Calu3 (cell line): ENCODE data around the gene SMIM5. TPM values are rescaled to one million over a fixed set of nuclear protein-coding genes. Genes with fewer than 3 reads are reported as not detected.

Experiments
- BruUV-seq: library from RNA; stranded (reverse); fragments of 400-500 nt; replicated peaks from 2 replicates; lab custom pipeline; 2021; lab: Mats Ljungman, UMichigan
- CTCF ChIA-PET: fragments of 300-600 bp; sonication (Branson Sonifier 250); formaldehyde crosslinking; loops from one replicate; lab custom pipeline; 2022; ENCODE audit warnings: antibody characterized with exemption; lab: Charles Lee
- DNase-seq: peaks from one replicate; pipeline ENCODE4 v3.0.0; 2022
- H3K27ac Mint-ChIP-seq: one replicate; pipeline ENCODE4 v1.8.0; 2022; ENCODE audit warnings: mixed read lengths; ENCODE audit not compliant: unreplicated experiment
- H3K27me3 Mint-ChIP-seq: one replicate; pipeline ENCODE4 v1.8.0; 2022; ENCODE audit warnings: mixed read lengths; ENCODE audit not compliant: unreplicated experiment
- H3K36me3 Mint-ChIP-seq: one replicate; pipeline ENCODE4 v1.8.0; 2022; ENCODE audit warnings: mild to moderate bottlenecking, moderate library complexity, mixed read lengths; ENCODE audit not compliant: insufficient read depth, unreplicated experiment
- H3K4me1 Mint-ChIP-seq: one replicate; pipeline ENCODE4 v1.8.0; 2022; ENCODE audit warnings: mild to moderate bottlenecking, low read depth, mixed read lengths; ENCODE audit not compliant: unreplicated experiment
- H3K4me3 Mint-ChIP-seq: one replicate; pipeline ENCODE4 v1.8.0; 2022; ENCODE audit warnings: mild to moderate bottlenecking, low read depth, moderate library complexity, mixed read lengths; ENCODE audit not compliant: unreplicated experiment
- H3K9me3 Mint-ChIP-seq: one replicate; pipeline ENCODE4 v1.8.0; 2022; ENCODE audit warnings: low read depth, mixed read lengths; ENCODE audit not compliant: unreplicated experiment
- intact Hi-C: fragments of 100-400 bp; cut with micrococcal nuclease; formaldehyde crosslinking; loops from one replicate; pipeline ENCODE4 v1.10.0; 2022; ENCODE audit not compliant: unreplicated experiment
- total RNA-seq: library from RNA; stranded (reverse); gene quantifications from 2 replicates; pipeline ENCODE4 v1.2.3, GENCODE V29; 2022
- TF ChIP-seq, protein P1 (sequence below): fragments of 200-600 bp; IDR thresholded peaks from one replicate; pipeline ENCODE4 v1.8.0; 2022; ENCODE audit warnings: antibody characterized with exemption; ENCODE audit not compliant: unreplicated experiment

SMIM5 gene
- total RNA-seq, 1 experiment from 2014 or later, result 1.9 TPM

DNA sequence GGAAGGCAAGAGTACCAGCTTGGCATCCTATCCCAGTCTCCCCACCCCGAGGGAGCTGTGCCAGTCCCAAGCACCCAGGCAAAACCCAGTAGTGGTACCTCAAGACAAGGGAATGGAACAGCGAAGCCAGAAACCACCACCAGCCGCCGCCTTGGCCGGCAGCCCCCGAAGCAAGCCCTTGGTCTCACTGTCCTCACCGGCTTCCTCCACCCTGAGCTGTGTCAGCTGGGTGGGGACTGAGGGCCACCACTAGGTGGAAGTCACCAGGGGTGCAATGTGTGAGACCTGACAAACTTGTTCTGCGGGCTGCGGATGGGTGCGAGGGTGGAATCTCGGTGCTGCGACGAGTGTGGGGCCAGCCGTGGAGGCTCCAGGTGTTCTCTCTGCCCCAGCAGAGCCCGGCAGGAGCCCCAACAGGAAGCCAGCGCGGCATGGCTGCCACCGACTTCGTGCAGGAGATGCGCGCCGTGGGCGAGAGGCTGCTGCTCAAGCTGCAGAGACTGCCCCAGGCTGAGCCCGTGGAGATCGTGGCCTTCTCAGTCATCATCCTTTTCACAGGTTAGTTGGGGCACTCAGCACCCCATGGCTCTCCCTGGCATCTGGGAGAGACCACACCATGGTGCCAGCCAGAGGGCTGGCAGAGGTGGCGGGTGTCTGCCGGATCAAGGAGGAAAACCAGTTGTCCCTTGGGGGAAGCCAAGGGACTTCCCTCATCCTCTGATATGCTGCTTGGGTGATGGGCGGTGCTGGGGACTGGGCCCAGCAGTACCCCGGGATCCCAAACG, 6.7 kb downstream of the SMIM5 start:
- Mint-ChIP-seq H3K27ac (peak overlapping the region; percentile 83), H3K27me3 (no peaks in the 10 kb centered on the region), H3K4me1 (peaks cover 43% of the 10 kb centered on the region), H3K9me3 (no peaks in the 10 kb centered on the region), H3K36me3 (peaks cover 50% of the 10 kb centered on the region), H3K4me3 (peak overlapping the region; percentile 53)
- peak; percentile 85 for DNase-seq
- TF ChIP-seq, protein P1, sequence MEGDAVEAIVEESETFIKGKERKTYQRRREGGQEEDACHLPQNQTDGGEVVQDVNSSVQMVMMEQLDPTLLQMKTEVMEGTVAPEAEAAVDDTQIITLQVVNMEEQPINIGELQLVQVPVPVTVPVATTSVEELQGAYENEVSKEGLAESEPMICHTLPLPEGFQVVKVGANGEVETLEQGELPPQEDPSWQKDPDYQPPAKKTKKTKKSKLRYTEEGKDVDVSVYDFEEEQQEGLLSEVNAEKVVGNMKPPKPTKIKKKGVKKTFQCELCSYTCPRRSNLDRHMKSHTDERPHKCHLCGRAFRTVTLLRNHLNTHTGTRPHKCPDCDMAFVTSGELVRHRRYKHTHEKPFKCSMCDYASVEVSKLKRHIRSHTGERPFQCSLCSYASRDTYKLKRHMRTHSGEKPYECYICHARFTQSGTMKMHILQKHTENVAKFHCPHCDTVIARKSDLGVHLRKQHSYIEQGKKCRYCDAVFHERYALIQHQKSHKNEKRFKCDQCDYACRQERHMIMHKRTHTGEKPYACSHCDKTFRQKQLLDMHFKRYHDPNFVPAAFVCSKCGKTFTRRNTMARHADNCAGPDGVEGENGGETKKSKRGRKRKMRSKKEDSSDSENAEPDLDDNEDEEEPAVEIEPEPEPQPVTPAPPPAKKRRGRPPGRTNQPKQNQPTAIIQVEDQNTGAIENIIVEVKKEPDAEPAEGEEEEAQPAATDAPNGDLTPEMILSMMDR, result peak; percentile 61
- CTCF ChIA-PET, result interaction anchor here (0.8 to 1.6 kb wide), 4 partner anchors 11 to 14 kb away, joined by 3 to 6 read pairs (median 4); no protein-coding TSS in a partner anchor
- no TSS peak for BruUV-seq
- intact Hi-C loops, result no loop called here

DNA sequence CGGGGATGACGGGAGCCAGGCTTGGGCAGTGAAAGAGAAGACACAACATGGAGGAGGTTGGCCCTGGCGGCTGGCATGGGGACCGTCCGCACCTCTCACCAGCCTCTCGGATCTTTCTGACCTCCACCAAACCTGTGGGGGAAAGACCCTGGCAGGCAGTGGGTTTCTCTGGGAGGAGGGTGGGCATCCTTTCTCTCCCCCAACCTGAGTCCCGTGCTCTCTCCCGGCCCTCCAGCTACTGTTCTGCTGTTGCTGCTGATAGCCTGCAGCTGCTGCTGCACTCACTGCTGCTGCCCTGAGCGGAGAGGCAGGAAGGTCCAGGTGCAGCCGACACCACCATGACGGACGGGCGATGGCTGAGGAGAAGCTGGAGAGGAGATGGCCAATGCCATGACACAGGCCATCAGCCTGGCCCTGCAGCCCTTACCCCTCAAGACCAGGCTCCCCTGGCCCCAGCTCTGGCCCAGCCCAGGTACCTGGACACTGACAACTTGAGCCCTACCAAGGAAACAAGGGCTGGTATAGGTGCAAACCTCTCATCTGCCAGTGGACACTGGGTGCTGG, 7.4 kb downstream of the SMIM5 start:
- intact Hi-C loops, result no loop called here
- H3K27ac Mint-ChIP-seq, result no peak overlapping the region
- peaks cover 50% of the 10 kb centered on the region for H3K4me1 Mint-ChIP-seq
- BruUV-seq, result TSS peak; percentile 49
- TF ChIP-seq, protein P1, result no peak
- no peaks in the 10 kb centered on the region for H3K9me3 Mint-ChIP-seq
- CTCF ChIA-PET, result interaction anchor here (1.3 to 3.3 kb wide), 2 partner anchors 7 to 14 kb away, joined by 6 to 22 read pairs; partner anchors contain the start of gene SMIM5
- no peaks in the 10 kb centered on the region for H3K27me3 Mint-ChIP-seq
- peak overlapping the region; percentile 53 for H3K4me3 Mint-ChIP-seq
- no peak for DNase-seq
- peaks cover 54% of the 10 kb centered on the region for H3K36me3 Mint-ChIP-seq

DNA sequence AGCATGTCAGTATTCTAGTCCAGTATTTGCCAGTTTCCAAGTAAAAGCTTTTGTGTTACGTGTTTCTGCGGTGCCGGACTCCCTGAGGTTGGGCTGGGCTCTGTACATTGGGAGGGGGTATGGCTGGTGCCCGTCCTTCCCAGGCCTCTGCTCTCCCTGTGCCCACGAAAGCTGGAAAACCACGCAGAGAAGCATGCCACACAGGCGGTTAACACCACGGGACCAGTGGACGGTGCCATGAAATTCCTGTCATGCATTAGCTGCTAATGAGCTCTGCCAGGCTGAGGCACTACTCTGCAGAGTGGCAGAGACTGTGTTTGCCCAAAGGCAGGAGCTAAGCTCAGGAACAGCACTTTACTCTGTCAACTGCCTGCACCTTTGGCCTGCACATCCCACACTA, 8.1 kb downstream of the SMIM5 start:
- no peak overlapping the region for H3K4me3 Mint-ChIP-seq
- peak overlapping the region; percentile 75 for H3K27ac Mint-ChIP-seq
- no TSS peak for BruUV-seq
- CTCF ChIA-PET, result interaction anchor here (0.5 to 3.3 kb wide), 3 partner anchors 8 to 40 kb away, joined by 3 to 22 read pairs (median 4); partner anchors contain the start of gene SMIM5
- no peaks in the 10 kb centered on the region for H3K9me3 Mint-ChIP-seq
- peaks cover 54% of the 10 kb centered on the region for H3K36me3 Mint-ChIP-seq
- no peaks in the 10 kb centered on the region for H3K27me3 Mint-ChIP-seq
- peaks cover 57% of the 10 kb centered on the region for H3K4me1 Mint-ChIP-seq
- intact Hi-C loops, result no loop called here
- TF ChIP-seq, protein P1, result no peak
- DNase-seq, result no peak

DNA sequence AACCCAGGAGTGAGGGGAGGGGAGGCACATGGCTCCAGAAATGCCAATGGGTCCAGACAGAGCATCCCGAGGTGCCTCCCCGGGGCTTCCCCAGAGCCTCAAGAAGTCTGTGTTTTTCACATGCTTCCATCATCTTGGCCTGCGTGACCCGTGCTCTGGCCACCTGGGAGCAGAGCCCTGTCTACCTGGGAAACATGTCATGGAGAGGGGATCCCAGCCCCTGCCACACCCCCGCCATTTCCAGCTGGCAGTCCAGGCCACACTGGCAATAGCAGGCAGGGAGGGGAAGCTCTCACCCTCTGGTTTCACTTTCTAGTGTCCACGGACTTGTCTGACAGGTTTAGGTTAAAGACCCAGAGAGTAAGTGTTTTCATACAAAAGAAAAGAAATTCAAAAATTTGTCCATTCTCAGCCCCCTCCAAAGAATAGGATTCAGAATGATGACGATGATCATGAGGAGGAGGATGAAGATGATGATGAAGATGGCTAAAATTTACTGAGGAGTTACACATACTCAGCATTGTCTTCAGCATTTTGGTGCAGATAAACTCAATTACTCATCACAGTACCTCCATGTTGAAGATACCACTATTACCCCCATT, 9.0 kb downstream of the SMIM5 start:
- Mint-ChIP-seq H3K4me1 (peaks cover 63% of the 10 kb centered on the region), H3K36me3 (peaks cover 58% of the 10 kb centered on the region), H3K27me3 (no peaks in the 10 kb centered on the region), H3K27ac (peak overlapping the region; percentile 75), H3K9me3 (no peaks in the 10 kb centered on the region), H3K4me3 (peak overlapping the region; percentile 30)
- peak; percentile 69 for DNase-seq
- CTCF ChIA-PET, result interaction anchor here (0.5 to 3.3 kb wide), 8 partner anchors 9 to 107 kb away, joined by 3 to 22 read pairs (median 3); partner anchors contain the start of gene SMIM5
- TF ChIP-seq, protein P1, result no peak
- intact Hi-C loops, result no loop called here
- no TSS peak for BruUV-seq
